Activated CD4-positive, alpha-beta T cell treated with anti-CD3 and anti-CD28 coated beads, Interleukin-2, amount 10 ng/mL, durations not matched to agents 7 days and 5 days (primary cell): ENCODE data around the gene DCLRE1B. TPM values are rescaled to one million over a fixed set of nuclear protein-coding genes. Genes with fewer than 3 reads are reported as not detected.

Experiments
- CTCF ChIA-PET: fragments of 350-600 bp; sonication (Branson Sonifier 250); formaldehyde crosslinking; loops from one replicate; lab custom pipeline; 2021; ENCODE audit warnings: antibody characterized with exemption; lab: Charles Lee
- POLR2A ChIA-PET: fragments of 350-600 bp; sonication (Branson Sonifier 250); formaldehyde crosslinking; loops from one replicate; lab custom pipeline; 2021; ENCODE audit warnings: antibody characterized with exemption; lab: Charles Lee
- DNase-seq: peaks from one replicate; pipeline ENCODE4 v3.0.0-alpha.2; 2020
- H3K27ac Mint-ChIP-seq: one replicate; pipeline ENCODE4 v1.8.0; 2021; ENCODE audit warnings: mild to moderate bottlenecking, moderate library complexity, mixed read lengths
- H3K27me3 Mint-ChIP-seq: one replicate; pipeline ENCODE4 v1.8.0; 2021; ENCODE audit warnings: mixed read lengths
- H3K36me3 Mint-ChIP-seq: one replicate; pipeline ENCODE4 v1.8.0; 2021; ENCODE audit warnings: low read depth, mixed read lengths
- H3K4me1 Mint-ChIP-seq: one replicate; pipeline ENCODE4 v1.8.0; 2021; ENCODE audit warnings: mixed read lengths
- H3K4me3 Mint-ChIP-seq: one replicate; pipeline ENCODE4 v1.8.0; 2021; ENCODE audit warnings: mild to moderate bottlenecking, moderate library complexity, mixed read lengths
- H3K9me3 Mint-ChIP-seq: one replicate; pipeline ENCODE4 v1.8.0; 2021; ENCODE audit warnings: mixed read lengths
- total RNA-seq, 2 experiments: library from RNA; stranded (reverse); gene quantifications; one replicate each; pipeline ENCODE4 v1.2.3, GENCODE V29; 2021

The DCLRE1B gene
- total RNA-seq, 2 experiments from 2014 or later: 16.2 to 19.4 TPM

DNA sequence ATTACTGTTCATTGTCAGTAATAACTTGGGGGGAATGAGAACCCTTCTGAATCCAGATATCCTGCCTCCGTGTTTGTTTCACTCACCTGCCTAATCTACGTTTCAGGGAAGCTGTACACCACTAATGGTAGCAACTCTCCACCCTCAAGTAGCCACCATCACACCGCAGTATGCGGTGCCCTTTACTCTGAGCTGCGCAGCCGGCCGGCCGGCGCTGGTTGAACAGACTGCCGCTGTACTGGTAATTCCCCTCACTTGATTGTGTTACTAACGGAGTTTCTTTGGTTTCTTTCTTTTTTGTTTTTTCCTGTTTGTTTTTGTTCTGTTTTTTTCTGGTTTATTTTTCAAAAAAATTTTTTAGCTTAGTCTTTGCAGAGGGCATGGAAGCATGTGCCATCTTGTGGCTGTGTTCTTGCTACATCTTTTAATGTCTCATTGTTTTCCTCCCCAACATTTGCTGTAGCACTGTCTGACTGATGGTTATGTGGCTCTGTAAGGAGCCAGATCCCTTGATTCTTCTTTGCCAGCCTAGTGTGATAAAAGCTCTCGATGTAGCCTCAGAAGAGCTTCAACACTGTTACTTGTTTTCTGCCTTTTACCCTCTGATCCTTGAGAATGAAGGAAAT is 58.3 kb downstream of the DCLRE1B start:
- Mint-ChIP-seq H3K36me3 (peaks cover 70% of the 10 kb centered on the region), H3K27ac (no peak overlapping the region), H3K4me1 (peaks cover 5% of the 10 kb centered on the region), H3K27me3 (no peaks in the 10 kb centered on the region), H3K4me3 (no peak overlapping the region), H3K9me3 (no peaks in the 10 kb centered on the region)
- ChIA-PET POLR2A (no interaction called here), CTCF (interaction anchor here (1.3 to 2.0 kb wide), 2 partner anchors 10 to 14 kb away, joined by 4 to 5 read pairs; no protein-coding TSS in a partner anchor)
- DNase-seq: no peak

Other genes with a start within 250 kb of the DCLRE1B start
- gene PHTF1, start 145.8 kb upstream of the DCLRE1B start, total RNA-seq: 10 to 100 TPM; 17.0 to 18.7 TPM
- gene RSBN1, start 92.8 kb upstream of the DCLRE1B start, total RNA-seq: 10 to 100 TPM; 30.8 to 31.7 TPM
- gene PTPN22, start 33.6 kb upstream of the DCLRE1B start, total RNA-seq: 10 to 100 TPM; 62.8 to 74.6 TPM
- 1 to 10 TPM in 1 of 2 experiments, under 1 TPM in 1; 0.98 to 1.1 TPM for gene BCL2L15, start 17.7 kb upstream of the DCLRE1B start, total RNA-seq
- gene AP4B1, start 527 bp upstream of the DCLRE1B start, total RNA-seq: 10 to 100 TPM; 39.4 to 41.9 TPM
- 100 to 1,000 TPM in 1 of 2 experiments, 10 to 100 TPM in 1; 88.5 to 106 TPM for gene HIPK1, start 24.0 kb downstream of the DCLRE1B start, total RNA-seq
- under 1 TPM; 0.71 to 0.94 TPM for gene OLFML3, start 74.1 kb downstream of the DCLRE1B start, total RNA-seq
- not detected for gene SYT6, start 248.5 kb downstream of the DCLRE1B start, total RNA-seq